GM18526 (cell line): ENCODE data around the gene PNLIP.

Experiments used
- POLR2A ChIP-seq: IDR thresholded peaks from 3 replicates; pipeline ENCODE4 v1.6.1; 2011; ENCODE audit not compliant: insufficient read length; ENCODE audit errors: extremely low read depth

Gene PNLIP

DNA sequence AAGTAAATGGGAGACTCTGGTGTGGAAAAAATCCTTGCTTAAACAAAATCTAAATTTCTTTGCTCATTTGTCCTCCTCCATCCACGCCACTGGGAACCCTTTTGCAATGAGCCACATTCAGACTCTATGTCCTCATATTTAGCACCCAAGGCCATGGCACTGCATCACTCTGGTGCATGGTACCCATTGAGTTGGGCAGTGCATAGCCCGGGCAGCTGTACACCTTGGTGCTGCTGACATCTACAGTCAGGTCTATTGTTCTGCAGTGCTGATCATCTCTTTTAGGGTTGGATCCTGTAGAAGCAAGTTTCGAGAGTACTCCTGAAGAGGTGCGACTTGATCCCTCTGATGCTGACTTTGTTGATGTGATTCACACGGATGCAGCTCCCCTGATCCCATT, 51.8 kb downstream of the PNLIP start:
- no peak for TF ChIP-seq POLR2A

DNA sequence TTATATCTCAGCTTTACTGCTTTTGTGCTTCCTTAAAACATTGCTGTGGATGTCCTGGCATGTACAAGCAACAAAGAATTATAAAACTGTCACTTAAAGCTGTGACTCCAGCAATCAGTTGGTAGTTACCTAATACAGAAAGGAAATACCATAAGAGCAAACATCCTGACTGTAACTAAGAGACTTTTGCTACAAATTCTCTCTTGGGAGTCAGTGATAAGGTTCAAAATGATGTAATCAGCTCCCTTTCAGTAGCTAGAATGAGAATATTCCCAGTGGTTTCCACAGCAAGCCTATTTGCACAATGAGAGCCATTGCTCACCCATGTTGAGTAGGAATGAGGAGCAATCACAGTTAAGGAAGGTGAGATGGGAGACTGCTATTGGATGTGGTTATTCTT, 52.6 kb downstream of the PNLIP start:
- no peak for TF ChIP-seq POLR2A

DNA sequence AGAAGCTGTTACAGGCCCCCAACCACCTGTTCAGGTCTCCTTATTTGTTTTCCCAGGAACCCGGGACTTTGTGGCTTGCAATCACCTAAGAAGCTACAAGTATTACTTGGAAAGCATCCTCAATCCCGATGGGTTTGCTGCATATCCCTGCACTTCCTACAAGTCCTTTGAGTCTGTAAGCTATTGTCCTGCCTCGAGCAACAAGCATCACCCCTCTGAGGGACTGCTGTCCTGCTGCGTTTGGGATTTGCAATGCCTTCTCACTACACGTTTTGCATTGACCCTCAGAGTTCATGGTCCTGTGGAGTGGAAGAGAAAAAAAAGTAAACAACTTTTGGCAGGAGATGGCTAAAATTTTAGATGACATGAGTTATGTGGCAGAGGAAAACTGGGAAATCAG, 54.3 kb downstream of the PNLIP start:
- TF ChIP-seq POLR2A = no peak

DNA sequence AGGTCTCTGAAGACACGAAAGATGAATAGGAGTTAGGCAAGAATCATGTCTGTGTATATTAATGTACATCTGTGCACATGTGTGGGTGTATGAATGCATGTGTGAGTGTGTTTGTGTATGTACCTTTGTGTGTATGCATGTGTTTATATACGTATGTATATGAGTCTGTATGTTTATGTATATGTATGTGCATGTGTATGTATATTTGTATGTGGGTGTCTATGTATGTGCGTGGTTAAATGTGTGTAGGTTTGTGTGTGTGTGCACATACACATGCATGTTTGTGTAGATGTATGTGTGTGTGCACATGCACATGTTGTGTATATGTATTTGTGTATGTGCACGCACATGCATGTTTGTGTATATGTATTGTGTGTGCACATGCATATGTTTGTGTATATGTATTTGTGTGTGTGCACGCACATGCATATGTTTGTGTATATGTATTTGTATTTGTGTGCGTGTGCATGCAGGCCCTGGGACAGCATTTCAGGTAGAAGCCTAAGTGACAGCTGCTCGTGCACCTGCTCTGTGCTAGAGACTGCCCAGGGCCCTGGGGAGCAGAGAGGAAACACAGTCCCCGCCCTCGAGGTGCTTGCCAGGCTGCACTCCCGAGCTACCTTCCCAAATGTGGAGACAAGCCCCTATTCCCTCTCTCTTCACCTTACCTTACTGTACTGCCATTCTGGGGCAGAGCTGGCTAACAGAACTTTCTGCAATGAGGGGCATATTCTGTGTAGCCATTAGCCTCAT, 57.1 kb downstream of the PNLIP start:
- TF ChIP-seq POLR2A = no peak

DNA sequence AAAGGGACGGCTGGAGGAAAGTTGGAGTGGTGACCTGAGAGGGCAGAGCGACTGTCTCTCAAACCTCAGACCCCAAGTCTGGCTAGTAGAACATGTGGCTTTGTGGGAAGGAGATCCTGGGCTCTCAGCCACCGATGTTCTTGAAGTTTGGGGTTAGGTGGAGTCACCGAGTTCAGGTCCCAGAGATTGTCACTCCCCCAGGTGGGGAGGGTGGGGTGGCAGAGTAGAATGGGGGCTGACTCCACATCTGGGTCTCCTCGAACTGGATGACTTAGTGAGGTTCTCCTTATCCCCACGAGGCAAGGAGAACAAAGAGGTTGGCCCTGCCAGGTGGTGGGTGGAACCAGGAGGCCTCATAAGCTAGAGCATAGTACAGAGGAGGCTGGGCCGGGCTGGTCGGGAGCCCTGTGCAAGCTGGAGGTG, 60.3 kb downstream of the PNLIP start:
- no peak for TF ChIP-seq POLR2A

DNA sequence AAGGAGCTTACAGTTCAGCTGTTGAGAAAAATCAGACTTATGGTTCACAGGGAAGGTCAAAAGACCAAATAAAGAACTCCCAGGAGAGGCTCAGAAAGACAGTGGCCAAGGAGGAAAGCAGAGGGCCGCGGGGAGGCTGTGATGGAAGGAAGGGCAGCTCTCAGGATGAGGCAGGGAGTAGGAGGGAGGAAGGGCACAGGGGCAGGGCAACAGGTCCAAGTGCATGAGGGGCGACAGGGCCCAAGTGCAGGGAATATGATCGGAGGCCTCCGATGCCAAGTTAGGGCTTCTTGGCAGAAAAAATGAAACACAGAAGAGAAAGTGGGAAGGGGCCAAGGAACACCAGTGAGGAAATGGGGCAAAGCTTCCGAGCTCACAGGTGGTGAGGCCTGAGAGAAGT, 61.6 kb downstream of the PNLIP start:
- TF ChIP-seq POLR2A = no peak

DNA sequence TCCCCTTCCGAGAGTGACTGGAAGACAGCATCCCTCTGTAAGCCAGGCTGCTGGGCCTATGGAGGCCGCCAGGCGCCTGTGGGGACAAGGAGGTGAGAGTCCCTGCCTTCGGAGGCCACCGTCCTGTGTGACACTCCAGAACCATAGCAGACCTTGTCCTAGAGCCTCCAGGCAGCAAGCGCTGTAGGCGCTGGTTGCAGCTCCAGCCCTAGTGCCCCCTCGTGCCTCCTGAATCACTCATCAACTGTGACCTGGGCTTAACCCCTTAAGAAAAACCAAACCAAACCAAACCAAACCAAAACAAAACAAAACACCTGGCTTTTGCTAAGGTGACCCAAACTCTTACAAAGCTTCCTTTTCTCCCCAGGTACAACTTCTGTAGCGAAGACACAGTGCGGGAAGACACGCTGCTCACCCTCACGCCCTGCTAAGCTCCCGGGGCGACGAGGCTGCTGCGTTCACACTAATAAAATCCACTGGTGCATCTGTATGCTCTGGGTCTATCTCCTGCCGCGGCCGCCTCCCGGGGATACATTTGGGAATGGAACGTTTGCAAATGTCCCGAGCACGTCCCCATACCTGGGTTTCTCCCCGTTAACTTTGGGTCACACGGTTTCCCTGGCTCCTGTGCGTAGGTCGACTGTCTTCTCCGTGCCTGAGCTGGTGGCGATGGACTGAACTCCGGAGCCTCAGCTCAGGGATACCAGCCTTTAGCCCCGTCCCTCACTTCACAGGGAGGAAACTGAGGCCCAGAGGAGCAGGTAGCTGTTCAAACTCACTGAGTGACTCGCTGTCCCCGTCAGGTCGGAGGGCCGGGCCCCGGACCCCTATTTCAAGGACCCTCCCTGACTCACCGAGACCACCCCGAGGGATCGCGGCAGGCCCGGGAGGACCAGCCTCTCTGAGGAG, 63.2 kb downstream of the PNLIP start:
- TF ChIP-seq POLR2A = no peak

DNA sequence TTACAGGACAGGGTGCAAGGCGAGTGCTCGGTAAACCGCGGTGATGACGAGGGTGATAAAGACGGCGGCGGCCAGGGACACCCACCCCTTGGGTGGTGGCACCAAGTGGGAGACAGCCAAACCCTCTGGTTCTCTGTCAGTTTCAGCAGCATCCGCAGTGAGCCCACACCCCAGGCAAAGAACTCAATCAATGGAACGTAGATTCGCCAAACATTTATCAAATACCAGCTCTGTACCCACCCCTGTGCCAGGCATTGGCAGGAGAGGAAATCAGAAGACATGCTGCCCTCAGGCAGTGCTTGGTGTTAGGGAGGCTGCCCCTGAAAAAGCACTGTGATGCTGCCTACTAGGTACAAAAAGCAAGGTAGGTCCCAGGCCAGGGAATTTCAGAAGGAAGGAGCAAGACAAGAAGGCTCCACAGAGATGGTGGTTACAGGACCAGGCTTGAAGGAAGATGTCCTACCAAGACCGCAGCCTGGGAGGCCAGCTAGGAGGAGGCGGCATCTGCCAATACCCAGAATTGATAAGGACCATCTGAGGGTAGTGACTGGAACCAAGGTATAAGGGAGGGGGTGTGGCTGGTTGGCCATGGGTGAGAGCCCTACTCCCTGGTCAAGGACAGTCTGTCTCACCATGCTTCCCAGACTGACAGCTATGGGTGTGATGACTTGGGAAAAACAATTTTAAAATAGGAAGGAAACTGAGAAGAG, 64.9 kb downstream of the PNLIP start:
- no peak for TF ChIP-seq POLR2A

DNA sequence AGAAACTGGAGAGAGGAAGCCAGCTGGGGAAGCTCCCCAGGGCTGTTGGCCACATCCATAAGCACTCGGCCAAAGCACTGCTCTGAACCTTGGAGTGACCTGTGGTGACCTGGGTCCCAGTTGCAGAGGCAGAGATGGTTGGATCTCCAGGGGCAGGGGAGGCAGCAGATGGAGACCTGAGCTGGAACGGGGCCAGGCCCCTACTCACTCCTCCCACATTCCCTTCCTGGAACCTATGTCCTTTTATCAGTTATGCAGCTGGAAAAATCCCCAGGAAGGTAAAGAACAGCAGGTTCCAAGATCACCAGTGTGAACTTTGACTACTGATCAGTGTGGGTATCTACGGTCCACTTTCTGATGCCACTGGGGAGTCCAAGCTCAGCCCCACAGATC, 65.4 kb downstream of the PNLIP start:
- no peak for TF ChIP-seq POLR2A

DNA sequence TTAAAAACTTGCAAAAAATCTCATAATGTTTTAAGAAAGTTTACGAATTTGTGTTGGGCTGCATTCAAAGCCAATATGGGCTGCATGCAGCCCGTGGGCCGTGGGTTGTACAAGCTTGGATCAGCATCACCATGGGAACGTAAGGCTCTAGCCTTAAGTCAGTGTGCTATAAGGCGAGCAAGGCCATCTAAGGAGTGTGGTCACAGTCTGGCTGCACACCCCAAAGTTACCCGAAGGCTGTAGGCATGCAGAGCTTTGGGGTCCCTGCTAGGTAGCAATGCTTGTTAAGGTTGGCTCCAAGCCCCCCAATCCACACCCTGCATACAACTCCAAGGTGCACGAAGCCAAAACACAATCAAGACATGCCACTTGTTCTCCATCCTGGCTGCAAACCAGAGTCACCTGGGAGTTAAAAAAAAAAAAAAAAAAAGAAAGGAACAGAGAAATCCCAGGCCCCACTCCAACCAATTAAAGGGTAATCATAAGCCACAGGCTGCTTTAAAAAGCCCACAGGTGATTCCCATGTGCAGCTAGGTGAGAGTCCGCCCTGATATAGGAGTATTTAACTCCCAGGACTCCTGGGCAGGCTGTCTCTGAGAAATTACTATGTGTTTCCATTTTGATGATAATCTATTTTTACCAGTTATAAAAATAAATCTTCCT, 66.5 kb downstream of the PNLIP start:
- TF ChIP-seq POLR2A = no peak

DNA sequence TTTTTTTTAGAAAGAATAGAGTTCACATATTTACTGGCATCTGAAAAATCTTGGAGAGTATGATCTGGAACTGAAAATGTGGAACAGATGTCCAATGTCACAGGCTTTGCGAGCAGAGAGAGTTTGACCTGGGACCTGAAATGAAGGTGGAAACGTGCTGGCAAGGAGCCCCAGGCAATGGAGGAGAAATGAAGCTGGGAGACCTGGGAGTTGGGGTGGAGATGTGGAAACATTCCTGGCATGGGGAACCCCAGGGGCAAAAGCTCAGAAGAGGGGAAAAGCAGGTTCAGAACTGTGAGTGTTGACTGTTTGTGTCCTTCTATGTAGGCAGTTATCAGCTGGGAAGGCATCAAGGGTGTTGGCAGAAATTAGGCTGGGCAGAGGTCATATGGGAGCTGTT, 67.7 kb downstream of the PNLIP start:
- no peak for TF ChIP-seq POLR2A

DNA sequence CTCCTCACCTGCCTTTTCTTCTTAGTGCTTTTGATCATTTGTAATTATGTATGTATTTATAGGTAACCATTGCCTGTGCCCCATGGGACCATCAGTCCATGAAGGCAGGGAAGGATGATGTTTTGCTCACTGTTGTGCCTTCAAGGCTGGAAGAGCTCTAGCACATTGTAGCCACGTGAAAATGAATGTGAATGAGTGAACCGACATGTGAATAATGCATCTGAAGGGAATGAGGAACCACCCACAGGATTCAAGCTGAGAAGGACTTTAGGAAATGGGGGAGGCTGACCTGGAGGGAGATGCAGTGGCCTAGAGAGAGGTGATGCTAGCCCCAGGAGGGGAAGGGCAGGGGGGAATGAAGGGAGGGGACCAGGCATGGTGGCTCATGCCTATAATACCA, 69.1 kb downstream of the PNLIP start:
- TF ChIP-seq POLR2A = no peak

DNA sequence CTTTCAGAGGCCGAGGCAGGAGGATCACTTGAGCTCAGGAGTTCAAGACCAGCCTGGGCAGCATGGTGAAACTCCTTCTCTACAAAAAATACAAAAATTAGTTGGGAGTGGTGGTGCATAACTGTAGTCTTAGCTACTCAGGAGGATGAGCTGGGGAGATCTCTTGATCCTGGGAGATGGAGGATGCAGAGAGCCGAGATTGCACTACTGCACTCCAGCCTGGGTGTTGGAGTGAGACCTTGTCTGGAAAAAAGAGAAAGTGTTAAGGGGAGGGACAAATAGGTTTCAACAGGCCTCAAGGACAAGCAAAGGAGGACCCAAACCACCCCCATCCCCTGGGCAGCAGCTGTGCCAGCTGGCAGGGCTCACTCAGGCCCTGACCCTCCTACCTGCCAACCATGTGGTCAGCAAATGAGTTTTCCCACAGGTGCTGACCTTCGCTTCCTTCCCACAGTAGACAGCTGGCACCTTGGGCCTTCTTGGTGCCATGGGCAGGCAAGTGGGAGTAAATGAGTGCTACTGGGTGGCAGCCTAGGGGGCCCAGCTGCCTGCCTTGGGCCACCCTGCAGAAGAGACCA, 69.6 kb downstream of the PNLIP start:
- no peak for TF ChIP-seq POLR2A
